SK-N-SH (cell line): Measurements from ENCODE around the gene CTPS1. TPM values are rescaled to one million over a fixed set of nuclear protein-coding genes. Genes with fewer than 3 reads are reported as not detected.

Experiments
- CTCF ChIA-PET: fragments of 300-600, 350-600 bp; formaldehyde crosslinking; extraction: SDS; loops from one replicate; lab custom pipeline; 2021; lab: Yijun Ruan, JAX
- POLR2A ChIA-PET: fragments of 350-600 bp; sonication (Branson Sonifier 250); formaldehyde crosslinking; extraction: SDS; loops from one replicate; lab custom pipeline; 2020; ENCODE audit warnings: antibody characterized with exemption, inconsistent platforms; lab: Yijun Ruan, JAX
- DNase-seq: peaks from one replicate; pipeline ENCODE4 v3.0.0; 2012
- H2AFZ ChIP-seq: fragments of 200-600 bp; sonication (generic); 2 replicates; pipeline ENCODE4 v1.8.1; 2016; ENCODE audit warnings: antibody characterized with exemption, mild to moderate bottlenecking, low read depth
- H3F3A ChIP-seq: fragments of 200-600 bp; sonication (generic); replicated peaks from 2 replicates; pipeline ENCODE3; 2016; ENCODE audit warnings: antibody characterized with exemption, mild to moderate bottlenecking; ENCODE audit not compliant: insufficient read depth
- H3K27ac ChIP-seq, 2 experiments: fragments of 200-500 bp in 1 of 2; fragments of 200-600 bp in 1 of 2; sonication (Bioruptor generic) in 1 of 2; sonication (generic), shearing (Covaris generic) in 1 of 2; 2 replicates each; pipeline versions ENCODE4 v1.5.1 to v1.6.1; 2014 to 2016; ENCODE audit warnings: low read depth in 2 of 2, inconsistent platforms in 1 of 2, low read length in 1 of 2, mild to moderate bottlenecking in 1 of 2, mixed read lengths in 1 of 2
- H3K27me3 ChIP-seq: fragments of 200-600 bp; sonication (generic), shearing (Covaris generic); 2 replicates; pipeline ENCODE4 v1.6.1; 2016; ENCODE audit warnings: mixed run types; ENCODE audit not compliant: insufficient read depth
- H3K36me3 ChIP-seq, 2 experiments: fragments of 200-500 bp in 1 of 2; fragments of 200-600 bp in 1 of 2; sonication (Bioruptor generic) in 1 of 2; sonication (generic) in 1 of 2; replicated peaks in 1 of 2; 2 replicates each; pipeline versions ENCODE3 to v1.5.1; 2014 to 2016; ENCODE audit warnings: low read length in 1 of 2, mild to moderate bottlenecking in 1 of 2; ENCODE audit not compliant: insufficient read depth in 2 of 2, control insufficient read depth in 1 of 2
- H3K4me1 ChIP-seq, 2 experiments: fragments of 200-500 bp in 1 of 2; fragments of 200-600 bp in 1 of 2; sonication (Bioruptor generic) in 1 of 2; sonication (generic), shearing (Covaris generic) in 1 of 2; 2 replicates each; pipeline versions ENCODE4 v1.5.1 to v1.6.1; 2014 to 2016; ENCODE audit warnings: low read depth in 1 of 2, low read length in 1 of 2, mixed run types in 1 of 2; ENCODE audit not compliant: insufficient read depth in 2 of 2, control insufficient read depth in 1 of 2
- H3K4me2 ChIP-seq: fragments of 200-600 bp; sonication (generic), shearing (Covaris generic); 2 replicates; pipeline ENCODE4 v1.6.1; 2017; ENCODE audit warnings: mixed run types
- H3K4me3 ChIP-seq, 2 experiments: fragments of 200-500 bp in 1 of 2; fragments of 200-600 bp in 1 of 2; sonication (Bioruptor generic) in 1 of 2; sonication (generic), shearing (Covaris generic) in 1 of 2; 2 replicates each; pipeline versions ENCODE4 v1.5.1 to v1.8.1; 2014 to 2016; ENCODE audit warnings: low read depth in 2 of 2, inconsistent platforms in 1 of 2, low read length in 1 of 2, mild to moderate bottlenecking in 1 of 2, mixed read lengths in 1 of 2, moderate library complexity in 1 of 2
- H3K79me2 ChIP-seq: fragments of 200-600 bp; sonication (generic); 2 replicates; pipeline ENCODE4 v1.8.1; 2017; ENCODE audit warnings: mild to moderate bottlenecking; ENCODE audit not compliant: insufficient read depth
- H3K9ac ChIP-seq: fragments of 200-600 bp; sonication (generic); 2 replicates; pipeline ENCODE4 v1.6.1; 2017; ENCODE audit warnings: mixed run types
- H3K9me2 ChIP-seq: fragments of 200-600 bp; sonication (generic); 2 replicates; pipeline ENCODE4 v1.6.1; 2017; ENCODE audit warnings: mixed run types
- H3K9me3 ChIP-seq: fragments of 200-600 bp; sonication (generic); 2 replicates; pipeline ENCODE4 v1.6.1; 2017; ENCODE audit warnings: mixed run types, mild to moderate bottlenecking, moderate library complexity
- H4K20me1 ChIP-seq: fragments of 200-600 bp; sonication (generic); 2 replicates; pipeline ENCODE4 v1.6.1; 2017; ENCODE audit warnings: mild to moderate bottlenecking, mixed run types; ENCODE audit not compliant: insufficient read depth
- CHD2 ChIP-seq: fragments of 150-350 bp; IDR thresholded peaks from 2 replicates; pipeline ENCODE4 v1.6.1; 2018; ENCODE audit warnings: low read length; ENCODE audit not compliant: partially characterized antibody
- GABPA ChIP-seq: IDR thresholded peaks from 2 replicates; pipeline ENCODE4 v1.4.0; 2012; ENCODE audit warnings: low read depth, mild to moderate bottlenecking
- GATA2 ChIP-seq: sonication (generic); formaldehyde crosslinking; IDR thresholded peaks from 2 replicates; pipeline ENCODE4 v1.5.0; 2020; ENCODE audit warnings: mild to moderate bottlenecking, missing genetic modification reagents
- MXI1 ChIP-seq: IDR thresholded peaks from 2 replicates; pipeline ENCODE4 v1.6.1; 2012; ENCODE audit warnings: mild to moderate bottlenecking, low read depth, low read length, improper control_type of control experiment
- NFIC ChIP-seq: IDR thresholded peaks from 2 replicates; pipeline ENCODE4 v1.4.0; 2012; ENCODE audit warnings: borderline replicate concordance
- NRF1 ChIP-seq: IDR thresholded peaks from 2 replicates; pipeline ENCODE4 v1.6.1; 2012; ENCODE audit warnings: low read depth, mild to moderate bottlenecking, low read length
- PBX3 ChIP-seq: IDR thresholded peaks from 2 replicates; pipeline ENCODE4; 2012
- POLR2AphosphoS5 ChIP-seq: IDR thresholded peaks from 2 replicates; pipeline ENCODE4 v1.6.1; 2012; ENCODE audit warnings: low read depth, low read length
- RAD21 ChIP-seq: IDR thresholded peaks from 2 replicates; pipeline ENCODE4 v1.6.1; 2012; ENCODE audit warnings: mild to moderate bottlenecking, low read length
- RFX5 ChIP-seq: IDR thresholded peaks from 2 replicates; pipeline ENCODE4 v1.6.1; 2012; ENCODE audit warnings: mild to moderate bottlenecking, improper control_type of control experiment, low read length
- RXRA ChIP-seq: IDR thresholded peaks from 2 replicates; pipeline ENCODE4 v1.4.0; 2012; ENCODE audit warnings: low read depth, mild to moderate bottlenecking, borderline replicate concordance
- TCF12 ChIP-seq: IDR thresholded peaks from 2 replicates; pipeline ENCODE4 v1.4.0; 2012
- TEAD4 ChIP-seq: IDR thresholded peaks from 2 replicates; pipeline ENCODE4 v1.4.0; 2012; ENCODE audit warnings: mild to moderate bottlenecking, borderline replicate concordance; ENCODE audit not compliant: insufficient read depth
- YY1 ChIP-seq: IDR thresholded peaks from 2 replicates; pipeline ENCODE4 v1.4.0; 2012; ENCODE audit warnings: low read depth, mild to moderate bottlenecking
- ZBTB33 ChIP-seq: IDR thresholded peaks from 2 replicates; pipeline ENCODE4 v1.4.0; 2012; ENCODE audit warnings: low read depth, borderline replicate concordance
- WGBS: methylation state at CpG from one replicate; pipeline ENCODE4 v1.1.6; 2017; ENCODE audit warnings: low lambda C conversion rate; 5-methylcytosine and 5-hydroxymethylcytosine counted together
- polyA plus RNA-seq, 3 experiments: library from polyadenylated mRNA; depleted of rRNA; stranded (reverse); fragments of >200 nt; gene quantifications; 2 replicates each; pipeline ENCODE4 v1.2.3, GENCODE V29; 2012
- TF ChIP-seq, protein P1 (sequence below): fragments of 200-600 bp; sonication (generic); IDR thresholded peaks from 2 replicates; pipeline ENCODE4 v1.6.1; 2017; ENCODE audit warnings: antibody characterized with exemption, mild to moderate bottlenecking, moderate library complexity
- TF ChIP-seq, protein P2 (sequence below): IDR thresholded peaks from 2 replicates; pipeline ENCODE4 v1.6.1; 2012; ENCODE audit warnings: mild to moderate bottlenecking, low read depth, low read length, moderate library complexity

The CTPS1 gene
- polyA plus RNA-seq, 1 of the 3 experiments (the other 2 are of a cell fraction), result 34.5 TPM

GRCh38 chr1:41005876-41006275, 26.4 kb downstream of the CTPS1 start:
- DNase-seq, result no peak
- WGBS, result 96% methylated on average over 5 of the region's 5 CpGs
- peaks cover 20% of the 10 kb centered on the region for H4K20me1 ChIP-seq
- no peak overlapping the region for H3K27ac ChIP-seq
- no peak overlapping the region for H3K4me3 ChIP-seq
- H3K36me3 ChIP-seq, result peaks cover 71 to 73% of the 10 kb centered on the region in 2 experiments
- H3K79me2 ChIP-seq, result peaks cover 39% of the 10 kb centered on the region; the same call in 1 of the 2 replicates
- CTCF ChIA-PET, result interaction anchor here (2.2 kb wide), 1 partner anchor 9 kb away, joined by 6 read pairs; no protein-coding TSS in a partner anchor
- no peak overlapping the region for H3K9ac ChIP-seq
- TF ChIP-seq TCF12 (no peak), GATA2 (CRISPR knock-in tag) (no peak), RFX5 (no peak), YY1 (no peak), GABPA (no peak), NRF1 (no peak), MXI1 (no peak)
- peaks cover 32% of the 10 kb centered on the region for H3F3A ChIP-seq
- H3K4me1 ChIP-seq, result peaks cover 12 to 18% of the 10 kb centered on the region in 2 experiments
- no peak overlapping the region for H2AFZ ChIP-seq
- H3K9me2 ChIP-seq, result no peaks in the 10 kb centered on the region
- H3K4me2 ChIP-seq, result no peak overlapping the region
- no peaks in the 10 kb centered on the region for H3K27me3 ChIP-seq
- no peaks in the 10 kb centered on the region for H3K9me3 ChIP-seq
- POLR2A ChIA-PET, result no interaction called here

- no peaks in the 10 kb centered on the region for H3K27me3 ChIP-seq
- no peak for DNase-seq
- CTCF ChIA-PET, result interaction anchor here (0.7 to 0.8 kb wide), 2 partner anchors 15 to 158 kb away, joined by 3 to 4 read pairs; no protein-coding TSS in a partner anchor
- H2AFZ ChIP-seq, result no peak overlapping the region
- H3K27ac ChIP-seq, result no peak overlapping the region
- peaks cover 23% of the 10 kb centered on the region for H3F3A ChIP-seq
- peaks cover 12 to 16% of the 10 kb centered on the region in 2 experiments for H3K4me1 ChIP-seq
- H4K20me1 ChIP-seq, result peaks cover 20% of the 10 kb centered on the region
- no peak overlapping the region for H3K9ac ChIP-seq
- H3K9me3 ChIP-seq, result no peaks in the 10 kb centered on the region
- no peaks in the 10 kb centered on the region for H3K9me2 ChIP-seq
- no peak overlapping the region for H3K4me3 ChIP-seq
- H3K36me3 ChIP-seq, result peaks cover 75 to 77% of the 10 kb centered on the region in 2 experiments
- WGBS, result 86% methylated on average over 18 of the region's 19 CpGs
- POLR2A ChIA-PET, result no interaction called here
- no peak overlapping the region for H3K4me2 ChIP-seq
- peaks cover 39% of the 10 kb centered on the region; the same call in 1 of the 2 replicates for H3K79me2 ChIP-seq
- TF ChIP-seq, protein P1, sequence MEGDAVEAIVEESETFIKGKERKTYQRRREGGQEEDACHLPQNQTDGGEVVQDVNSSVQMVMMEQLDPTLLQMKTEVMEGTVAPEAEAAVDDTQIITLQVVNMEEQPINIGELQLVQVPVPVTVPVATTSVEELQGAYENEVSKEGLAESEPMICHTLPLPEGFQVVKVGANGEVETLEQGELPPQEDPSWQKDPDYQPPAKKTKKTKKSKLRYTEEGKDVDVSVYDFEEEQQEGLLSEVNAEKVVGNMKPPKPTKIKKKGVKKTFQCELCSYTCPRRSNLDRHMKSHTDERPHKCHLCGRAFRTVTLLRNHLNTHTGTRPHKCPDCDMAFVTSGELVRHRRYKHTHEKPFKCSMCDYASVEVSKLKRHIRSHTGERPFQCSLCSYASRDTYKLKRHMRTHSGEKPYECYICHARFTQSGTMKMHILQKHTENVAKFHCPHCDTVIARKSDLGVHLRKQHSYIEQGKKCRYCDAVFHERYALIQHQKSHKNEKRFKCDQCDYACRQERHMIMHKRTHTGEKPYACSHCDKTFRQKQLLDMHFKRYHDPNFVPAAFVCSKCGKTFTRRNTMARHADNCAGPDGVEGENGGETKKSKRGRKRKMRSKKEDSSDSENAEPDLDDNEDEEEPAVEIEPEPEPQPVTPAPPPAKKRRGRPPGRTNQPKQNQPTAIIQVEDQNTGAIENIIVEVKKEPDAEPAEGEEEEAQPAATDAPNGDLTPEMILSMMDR, result no peak
- TF ChIP-seq TCF12, result no peak
- TF ChIP-seq RFX5, result no peak
- TF ChIP-seq, protein P2, sequence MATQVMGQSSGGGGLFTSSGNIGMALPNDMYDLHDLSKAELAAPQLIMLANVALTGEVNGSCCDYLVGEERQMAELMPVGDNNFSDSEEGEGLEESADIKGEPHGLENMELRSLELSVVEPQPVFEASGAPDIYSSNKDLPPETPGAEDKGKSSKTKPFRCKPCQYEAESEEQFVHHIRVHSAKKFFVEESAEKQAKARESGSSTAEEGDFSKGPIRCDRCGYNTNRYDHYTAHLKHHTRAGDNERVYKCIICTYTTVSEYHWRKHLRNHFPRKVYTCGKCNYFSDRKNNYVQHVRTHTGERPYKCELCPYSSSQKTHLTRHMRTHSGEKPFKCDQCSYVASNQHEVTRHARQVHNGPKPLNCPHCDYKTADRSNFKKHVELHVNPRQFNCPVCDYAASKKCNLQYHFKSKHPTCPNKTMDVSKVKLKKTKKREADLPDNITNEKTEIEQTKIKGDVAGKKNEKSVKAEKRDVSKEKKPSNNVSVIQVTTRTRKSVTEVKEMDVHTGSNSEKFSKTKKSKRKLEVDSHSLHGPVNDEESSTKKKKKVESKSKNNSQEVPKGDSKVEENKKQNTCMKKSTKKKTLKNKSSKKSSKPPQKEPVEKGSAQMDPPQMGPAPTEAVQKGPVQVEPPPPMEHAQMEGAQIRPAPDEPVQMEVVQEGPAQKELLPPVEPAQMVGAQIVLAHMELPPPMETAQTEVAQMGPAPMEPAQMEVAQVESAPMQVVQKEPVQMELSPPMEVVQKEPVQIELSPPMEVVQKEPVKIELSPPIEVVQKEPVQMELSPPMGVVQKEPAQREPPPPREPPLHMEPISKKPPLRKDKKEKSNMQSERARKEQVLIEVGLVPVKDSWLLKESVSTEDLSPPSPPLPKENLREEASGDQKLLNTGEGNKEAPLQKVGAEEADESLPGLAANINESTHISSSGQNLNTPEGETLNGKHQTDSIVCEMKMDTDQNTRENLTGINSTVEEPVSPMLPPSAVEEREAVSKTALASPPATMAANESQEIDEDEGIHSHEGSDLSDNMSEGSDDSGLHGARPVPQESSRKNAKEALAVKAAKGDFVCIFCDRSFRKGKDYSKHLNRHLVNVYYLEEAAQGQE, result no peak
- no peak for TF ChIP-seq PBX3
- TF ChIP-seq TEAD4, result no peak
- no peak for TF ChIP-seq POLR2AphosphoS5
- no peak for TF ChIP-seq GATA2 (CRISPR knock-in tag)
- no peak for TF ChIP-seq RXRA
- no peak for TF ChIP-seq MXI1
- TF ChIP-seq CHD2, result no peak
- TF ChIP-seq NFIC, result no peak
- TF ChIP-seq ZBTB33, result no peak
- TF ChIP-seq RAD21, result no peak
These were observed 27.7 kb downstream of the CTPS1 start for GRCh38 chr1:41006942-41007865.
